ENCODE data around the gene TMEM131.

GRCh38 chr2:97913846-97914245 is 81.9 kb downstream of the TMEM131 start:
- no peak for TF ChIP-seq CTCF (IDR thresholded peaks at IDR 0.05; ENCODE audit: insufficient read depth, low read depth, low read length)
- no peak for TF ChIP-seq EZH2 (IDR thresholded peaks at IDR 0.05; ENCODE audit: insufficient read depth, low read length)

All from astrocyte (in vitro differentiated cells and primary cell).